H1 (cell line): ENCODE measurements around the gene PAQR7. TPM values are rescaled to one million over a fixed set of nuclear protein-coding genes. Genes with fewer than 3 reads are reported as not detected.
A peak's percentile ranks its signal among the peaks of the same experiment; 100 is the strongest.

Source experiments
- CTCF ChIA-PET: fragments of 300-600 bp; sonication (Branson Sonifier 250); formaldehyde crosslinking; loops from one replicate; lab custom pipeline; 2021; ENCODE audit not compliant: partially characterized antibody; lab: Charles Lee
- POLR2A ChIA-PET: fragments of 300-600 bp; sonication (Branson Sonifier 250); formaldehyde crosslinking; loops from one replicate; lab custom pipeline; 2021; ENCODE audit warnings: inconsistent platforms; ENCODE audit not compliant: partially characterized antibody; lab: Charles Lee
- DNase-seq, 2 experiments: peaks; one replicate each; pipeline versions ENCODE4 v3.0.0 to v3.0.0-alpha.2; 2010 to 2022; ENCODE audit warnings: low spot score in 2 of 2, low read depth in 1 of 2, mixed read lengths in 1 of 2
- FAIRE-seq: peaks from 2 replicates; lab custom pipeline; 2011; peaks lifted over from hg19 to GRCh38; lab: Jason Lieb, UNC
- H2AFZ ChIP-seq: 2 replicates; pipeline ENCODE4 v1.8.1; 2012; ENCODE audit warnings: low read length, inconsistent platforms
- H2AK5ac ChIP-seq: 2 replicates; pipeline ENCODE4 v1.6.1; 2013; ENCODE audit warnings: low read depth, low read length
- H2BK120ac ChIP-seq: replicated peaks from 2 replicates; pipeline ENCODE3; 2013; ENCODE audit warnings: low read depth, low read length, inconsistent platforms
- H2BK12ac ChIP-seq: 2 replicates; pipeline ENCODE4 v1.6.1; 2013; ENCODE audit warnings: low read depth, low read length
- H2BK15ac ChIP-seq: 2 replicates; pipeline ENCODE4 v1.6.1; 2013; ENCODE audit warnings: low read length
- H2BK20ac ChIP-seq: 2 replicates; pipeline ENCODE4 v1.6.1; 2013; ENCODE audit warnings: low read length
- H2BK5ac ChIP-seq: 2 replicates; pipeline ENCODE4 v1.6.1; 2013; ENCODE audit warnings: low read depth, low read length
- H3K14ac ChIP-seq: 2 replicates; pipeline ENCODE4 v1.6.1; 2013; ENCODE audit warnings: inconsistent platforms; ENCODE audit not compliant: insufficient read length
- H3K18ac ChIP-seq: 2 replicates; pipeline ENCODE4 v1.6.1; 2013; ENCODE audit warnings: low read length; ENCODE audit errors: extremely low read depth
- H3K23ac ChIP-seq: 2 replicates; pipeline ENCODE4 v1.6.1; 2013; ENCODE audit warnings: inconsistent platforms; ENCODE audit not compliant: insufficient read length
- H3K23me2 ChIP-seq: 2 replicates; pipeline ENCODE4 v1.6.1; 2013; ENCODE audit warnings: low read depth, low read length
- H3K27ac ChIP-seq: 2 replicates; pipeline ENCODE4 v1.6.1; 2011; ENCODE audit warnings: low read depth, low read length, inconsistent platforms
- H3K27me3 ChIP-seq, 4 experiments: replicated peaks in 1 of 4; 1 replicate in 1 of 4; 2 replicates in 3 of 4; pipeline versions ENCODE4 v1.6.1 to v1.8.1; 2011 to 2013; ENCODE audit warnings: low read length in 3 of 4, mild to moderate bottlenecking in 3 of 4, inconsistent platforms in 2 of 4, mixed read lengths in 2 of 4, moderate library complexity in 1 of 4; ENCODE audit not compliant: control insufficient read depth in 3 of 4, insufficient read depth in 3 of 4; ENCODE audit errors: extremely low read depth in 1 of 4
- H3K36me3 ChIP-seq, 4 experiments: 2 replicates each; pipeline versions ENCODE4 v1.6.1 to v1.8.1; 2011 to 2013; ENCODE audit warnings: mild to moderate bottlenecking in 4 of 4, low read length in 3 of 4, moderate library complexity in 2 of 4, control low read depth in 1 of 4, inconsistent platforms in 1 of 4; ENCODE audit not compliant: insufficient read depth in 4 of 4, control insufficient read depth in 2 of 4
- H3K4ac ChIP-seq: replicated peaks from 2 replicates; pipeline ENCODE3; 2013; ENCODE audit warnings: low read length, low read depth, mixed read lengths, inconsistent platforms; ENCODE audit not compliant: insufficient read length
- H3K4me1 ChIP-seq, 4 experiments: replicated peaks in 1 of 4; 1 replicate in 1 of 4; 2 replicates in 3 of 4; pipeline versions ENCODE4 v1.6.1 to v1.8.1; 2011 to 2013; ENCODE audit warnings: low read length in 3 of 4, inconsistent platforms in 2 of 4, mixed read lengths in 1 of 4; ENCODE audit not compliant: insufficient read depth in 4 of 4, control insufficient read depth in 3 of 4
- H3K4me2 ChIP-seq, 2 experiments: 2 replicates each; pipeline versions ENCODE4 v1.6.1 to v1.8.1; 2011 to 2013; ENCODE audit warnings: low read depth in 2 of 2, low read length in 2 of 2, control low read depth in 1 of 2, inconsistent platforms in 1 of 2, mild to moderate bottlenecking in 1 of 2; ENCODE audit not compliant: insufficient read depth in 1 of 2
- H3K4me3 ChIP-seq, 4 experiments: fragments of 200-600, 300-600 bp in 1 of 4; sonication (generic), shearing (Covaris generic), sonication (Bioruptor Twin) in 1 of 4; 2 replicates each; pipeline versions ENCODE4 v1.5.1 to v1.8.1; 2011 to 2016; ENCODE audit warnings: low read length in 4 of 4, low read depth in 3 of 4, control low read depth in 2 of 4, inconsistent platforms in 2 of 4, mild to moderate bottlenecking in 2 of 4, mixed read lengths in 1 of 4, moderate library complexity in 1 of 4; ENCODE audit not compliant: insufficient read depth in 2 of 4; ENCODE audit errors: extremely low read depth in 1 of 4
- H3K56ac ChIP-seq: replicated peaks from 2 replicates; pipeline ENCODE3; 2013; ENCODE audit warnings: low read depth, mild to moderate bottlenecking, mixed read lengths, low read length, inconsistent platforms; ENCODE audit not compliant: insufficient read length
- H3K79me1 ChIP-seq: 2 replicates; pipeline ENCODE4 v1.6.1; 2013; ENCODE audit warnings: low read depth, low read length, control low read depth
- H3K79me2 ChIP-seq, 2 experiments: 2 replicates each; pipeline versions ENCODE4 v1.6.1 to v1.8.1; 2012 to 2013; ENCODE audit warnings: low read length in 2 of 2, mild to moderate bottlenecking in 2 of 2, inconsistent platforms in 1 of 2; ENCODE audit not compliant: insufficient read depth in 2 of 2, control insufficient read depth in 1 of 2
- H3K9ac ChIP-seq, 4 experiments: replicated peaks in 1 of 4; 1 replicate in 1 of 4; 2 replicates in 3 of 4; pipeline versions ENCODE4 v1.6.1 to v1.8.1; 2011 to 2013; ENCODE audit warnings: low read depth in 3 of 4, low read length in 3 of 4, control low read depth in 2 of 4, mild to moderate bottlenecking in 2 of 4, moderate library complexity in 2 of 4, inconsistent platforms in 1 of 4; ENCODE audit errors: extremely low read depth in 1 of 4
- H3K9me3 ChIP-seq, 2 experiments: 2 replicates each; pipeline versions ENCODE4 v1.6.1 to v1.8.1; 2012 to 2013; ENCODE audit warnings: mild to moderate bottlenecking in 2 of 2, moderate library complexity in 2 of 2, control low read depth in 1 of 2, inconsistent platforms in 1 of 2, low read depth in 1 of 2, low read length in 1 of 2, mixed read lengths in 1 of 2; ENCODE audit not compliant: insufficient read depth in 2 of 2
- H4K20me1 ChIP-seq, 2 experiments: replicated peaks in 1 of 2; 2 replicates each; pipeline versions ENCODE3 to v1.8.1; 2011 to 2013; ENCODE audit warnings: inconsistent platforms in 2 of 2, low read length in 2 of 2, mild to moderate bottlenecking in 1 of 2; ENCODE audit not compliant: insufficient read depth in 2 of 2, control insufficient read depth in 1 of 2
- H4K5ac ChIP-seq: 2 replicates; pipeline ENCODE4 v1.6.1; 2013; ENCODE audit warnings: low read length, low read depth, mixed read lengths, inconsistent platforms; ENCODE audit not compliant: insufficient read length
- H4K8ac ChIP-seq: 2 replicates; pipeline ENCODE4 v1.8.0; 2013; ENCODE audit warnings: mild to moderate bottlenecking, moderate library complexity, low read length, inconsistent platforms; ENCODE audit not compliant: insufficient read depth; ENCODE audit errors: extremely low read depth
- H4K91ac ChIP-seq: replicated peaks from 2 replicates; pipeline ENCODE3; 2013; ENCODE audit warnings: low read length, mixed read lengths, inconsistent platforms; ENCODE audit not compliant: insufficient read length
- BACH1 ChIP-seq: IDR thresholded peaks from 2 replicates; pipeline ENCODE4 v1.6.1; 2012; ENCODE audit warnings: low read length, improper control_type of control experiment
- CBX5 ChIP-seq: fragments of 300-800, 300-1000 bp; sonication (generic); IDR thresholded peaks from 2 replicates; pipeline ENCODE4 v1.7.1; 2016; ENCODE audit warnings: antibody characterized with exemption, low read length, low read depth
- CTBP2 ChIP-seq: IDR thresholded peaks from 2 replicates; pipeline ENCODE4 v1.7.0; 2011; ENCODE audit warnings: borderline replicate concordance, mild to moderate bottlenecking, moderate library complexity, mixed read lengths, low read length; ENCODE audit not compliant: insufficient read depth, insufficient read length
- HDAC2 ChIP-seq, 2 experiments: fragments of 300-600 bp in 1 of 2; sonication (generic) in 1 of 2; IDR thresholded peaks; 2 replicates each; pipeline ENCODE4 v1.6.1; 2011 to 2012; ENCODE audit warnings: low read depth in 2 of 2, low read length in 2 of 2, mild to moderate bottlenecking in 2 of 2, moderate library complexity in 2 of 2, borderline replicate concordance in 1 of 2, inconsistent platforms in 1 of 2
- PHF8 ChIP-seq: fragments of 200-600 bp; sonication (generic); conservative IDR thresholded peaks from 2 replicates; pipeline ENCODE4 v1.7.1; 2012; ENCODE audit warnings: low read depth, mild to moderate bottlenecking, inconsistent platforms, low read length, moderate library complexity
- RXRA ChIP-seq: IDR thresholded peaks from 2 replicates; pipeline ENCODE4 v1.6.1; 2011; ENCODE audit warnings: low read depth, mild to moderate bottlenecking, low read length, moderate library complexity; ENCODE audit not compliant: insufficient read depth
- SIX5 ChIP-seq: IDR thresholded peaks from 2 replicates; pipeline ENCODE4 v1.6.1; 2011; ENCODE audit warnings: mild to moderate bottlenecking, low read depth, low read length
- SP2 ChIP-seq: IDR thresholded peaks from 2 replicates; pipeline ENCODE4 v1.6.1; 2012; ENCODE audit warnings: mild to moderate bottlenecking, low read length, inconsistent platforms
- TEAD4 ChIP-seq: IDR thresholded peaks from 2 replicates; pipeline ENCODE4 v1.6.1; 2012; ENCODE audit warnings: low read depth, low read length, inconsistent platforms, mixed read lengths
- WGBS, 2 experiments: shearing (Covaris generic) in 1 of 2; methylation state at CpG; one replicate each; pipeline versions ENCODE4 v1.1.6 to v1.1.7; 2013 to 2015; ENCODE audit warnings: low lambda C conversion rate in 2 of 2, mixed read lengths in 2 of 2, inconsistent platforms in 1 of 2, low coverage in 1 of 2, missing lambda C conversion rate in 1 of 2; ENCODE audit not compliant: insufficient replicate concordance in 2 of 2, insufficient coverage in 1 of 2, insufficient read length in 1 of 2; ENCODE audit errors: extremely low coverage in 1 of 2, missing lambda C conversion rate in 1 of 2; 5-methylcytosine and 5-hydroxymethylcytosine counted together
- polyA plus RNA-seq, 7 experiments: library from polyadenylated mRNA; depleted of rRNA in 3 of 7; stranded (reverse) in 5 of 7; unstranded in 2 of 7; fragments of >200 nt in 5 of 7; fragments of 200-250 nt in 2 of 7; gene quantifications; 1 replicate in 5 of 7; 2 replicates in 1 of 7; 4 replicates in 1 of 7; pipeline versions ENCODE4 v1.2.1 to v1.2.3, GENCODE V29; 2011 to 2013; ENCODE audit warnings: missing spikeins in 2 of 7, mixed read lengths in 2 of 7
- total RNA-seq: library from RNA; stranded (reverse); fragmentation: NEBNext Ultra II Directional; extraction: Animal tissue kit (Norgen Biotek cat#: 25700); gene quantifications from 2 replicates; pipeline ENCODE4 v1.2.1, GENCODE V29; 2021

Gene PAQR7
- total and polyA plus RNA-seq, 2 of the 8 experiments (the other 6 are each of a cell fraction or from before 2014, with no cell fraction given), result 7.3 to 7.4 TPM

DNA sequence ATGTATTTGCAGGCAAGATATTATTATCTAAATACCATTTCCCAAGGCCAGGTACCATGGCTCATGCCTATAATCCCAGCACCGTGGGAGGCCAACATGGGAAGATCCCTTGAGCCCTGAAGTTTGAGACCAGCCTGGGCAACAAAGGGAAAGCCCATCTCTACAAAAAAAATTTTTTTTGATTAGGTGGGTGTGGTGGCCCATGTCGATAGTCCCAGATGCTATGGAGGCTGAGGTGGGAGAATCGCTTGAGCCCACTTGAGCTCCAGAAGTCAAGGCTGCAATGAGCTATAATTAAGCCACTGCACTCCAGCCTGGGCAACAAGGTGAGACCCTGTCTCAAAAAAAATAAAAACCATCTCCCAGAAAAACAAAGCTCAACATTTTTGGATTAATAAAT lies 28.5 kb upstream of the PAQR7 start:
- H3K9ac ChIP-seq, result peak overlapping the region in 1 of 4 experiments; percentile 13; a peak in 1 of 7 replicates
- TF ChIP-seq TEAD4 (no peak), RXRA (no peak), SP2 (no peak), BACH1 (no peak), CTBP2 (no peak), CBX5 (no peak), HDAC2 (IDR thresholded peaks at IDR 0.05; ENCODE audit: borderline replicate concordance in 1 of 2, low read depth in 2 of 2, low read length in 2 of 2) (no peak), SIX5 (no peak), PHF8 (no peak)

More for the DNA sequence above, 28.5 kb upstream of the PAQR7 start:
- peak overlapping the region in 3 of 4 experiments; percentile 76 to 100 (median 95); a peak in 6 of 8 replicates for H3K4me3 ChIP-seq
- no peaks in the 10 kb centered on the region for H3K9me3 ChIP-seq
- H2BK5ac ChIP-seq, result no peak overlapping the region
- no peak overlapping the region for H3K27ac ChIP-seq
- 88% methylated on average over 3 of the region's 3 CpGs; no CpG with 5 or more reads in 1 of the 2 experiments for WGBS, 2 experiments
- no peak overlapping the region for H2BK12ac ChIP-seq
- H3K18ac ChIP-seq, result no peak overlapping the region
- ChIA-PET POLR2A (interaction anchor here (0.6 to 6.4 kb wide), 7 partner anchors 7 to 1142 kb away, joined by 3 to 51 read pairs (median 4); no protein-coding TSS in a partner anchor), CTCF (interaction anchor here (0.5 to 16.4 kb wide), 8 partner anchors 10 to 1252 kb away, joined by 3 to 330 read pairs (median 3); partner anchors contain the start of genes PAFAH2 and PAQR7)
- peak overlapping the region; percentile 89 to 93 for H3K4me2 ChIP-seq
- no peak overlapping the region for H4K5ac ChIP-seq
- H2BK20ac ChIP-seq, result no peak overlapping the region
- no peak overlapping the region for H4K8ac ChIP-seq
- peaks cover 25 to 49% (median 40%) of the 10 kb centered on the region in 4 experiments for H3K36me3 ChIP-seq
- FAIRE-seq (no peak), DNase-seq (no peak)
- no peak overlapping the region for H3K56ac ChIP-seq
- no peak overlapping the region for H3K4ac ChIP-seq
- no peak overlapping the region for H2BK120ac ChIP-seq
- no peaks in the 10 kb centered on the region for H3K27me3 ChIP-seq
- no peak overlapping the region for H3K14ac ChIP-seq
- H4K20me1 ChIP-seq, result peaks cover 2 to 14% of the 10 kb centered on the region in 2 experiments
- peaks cover 5 to 11% (median 8%) of the 10 kb centered on the region in 4 experiments; a peak in 6 of 7 replicates for H3K4me1 ChIP-seq
- H2AK5ac ChIP-seq, result no peak overlapping the region
- no peak overlapping the region for H3K23ac ChIP-seq
- 0 out of 2 replicates have a peak, but pooled peaks cover 3% of the 10 kb centered on the region for H3K79me1 ChIP-seq
- H2BK15ac ChIP-seq, result no peak overlapping the region
- no peak overlapping the region for H4K91ac ChIP-seq
- no peak overlapping the region for H2AFZ ChIP-seq
- H3K23me2 ChIP-seq, result peaks cover 8% of the 10 kb centered on the region; the same call in 1 of the 2 replicates
- H3K79me2 ChIP-seq, result peaks cover 15 to 34% of the 10 kb centered on the region in 2 experiments
